CD4-positive, alpha-beta T cell treated with Interleukin-2 at 100 ng/mL for 4 hours (primary cell): ENCODE data around the gene DNAJC28.
A peak's percentile ranks its signal among the peaks of the same experiment; 100 is the strongest.
"Not testable (repeated sequence)": the region's sequence is repeated elsewhere in the genome, so short reads cannot be mapped to it uniquely, and the experiment has no call there.

Experiments
- DNase-seq: peaks from one replicate; pipeline ENCODE4 v3.0.0-alpha.2; 2020; ENCODE audit warnings: low spot score

The DNAJC28 gene

GRCh38 chr21:33481314-33481943 is 10.1 kb downstream of the DNAJC28 start:
- DNase-seq: no peak

- DNase-seq: no peak
Measured at GRCh38 chr21:33480481-33481103, 10.9 kb downstream of the DNAJC28 start.

GRCh38 chr21:33479679-33480480 is 11.6 kb downstream of the DNAJC28 start, which contains the start of gene TMEM50B:
TMEM50B (minus strand) TSS chr21:33479974; CDS start chr21:33468885, 11,089 bp downstream.
- peak; percentile 97 for DNase-seq

- DNase-seq: peak; percentile 48
Measured at GRCh38 chr21:33478935-33479678, 12.4 kb downstream of the DNAJC28 start.

GRCh38 chr21:33478182-33478581 is 13.3 kb downstream of the DNAJC28 start:
- no peak for DNase-seq

- DNase-seq: no peak
Measured at GRCh38 chr21:33477066-33477465, 14.4 kb downstream of the DNAJC28 start.

GRCh38 chr21:33473344-33473743 is 18.2 kb downstream of the DNAJC28 start:
- no peak for DNase-seq

GRCh38 chr21:33470701-33471100 is 20.8 kb downstream of the DNAJC28 start:
- no peak for DNase-seq

- DNase-seq: not testable (repeated sequence)
Measured at GRCh38 chr21:33469183-33469582, 22.3 kb downstream of the DNAJC28 start.

- no peak for DNase-seq
Measured at GRCh38 chr21:33461538-33462250, 29.8 kb downstream of the DNAJC28 start.

GRCh38 chr21:33458861-33459260 is 32.7 kb downstream of the DNAJC28 start:
- no peak for DNase-seq

- no peak for DNase-seq
Measured at GRCh38 chr21:33455686-33456446, 35.6 kb downstream of the DNAJC28 start.

- DNase-seq: no peak
Measured at GRCh38 chr21:33452362-33452761, 39.2 kb downstream of the DNAJC28 start.

- no peak for DNase-seq
Measured at GRCh38 chr21:33451634-33452071, 39.9 kb downstream of the DNAJC28 start.

- DNase-seq: no peak
Measured at GRCh38 chr21:33449616-33450015, 41.9 kb downstream of the DNAJC28 start.

- DNase-seq: not testable (repeated sequence)
Measured at GRCh38 chr21:33446620-33447019, 44.9 kb downstream of the DNAJC28 start.

- no peak for DNase-seq
Measured at GRCh38 chr21:33444499-33444898, 47.0 kb downstream of the DNAJC28 start.

- DNase-seq: no peak
Measured at GRCh38 chr21:33443194-33443593, 48.3 kb downstream of the DNAJC28 start.

- no peak for DNase-seq
Measured at GRCh38 chr21:33441489-33442477, 49.7 kb downstream of the DNAJC28 start.
